ENCODE data around the gene CENPH.

CENPH gene

DNA sequence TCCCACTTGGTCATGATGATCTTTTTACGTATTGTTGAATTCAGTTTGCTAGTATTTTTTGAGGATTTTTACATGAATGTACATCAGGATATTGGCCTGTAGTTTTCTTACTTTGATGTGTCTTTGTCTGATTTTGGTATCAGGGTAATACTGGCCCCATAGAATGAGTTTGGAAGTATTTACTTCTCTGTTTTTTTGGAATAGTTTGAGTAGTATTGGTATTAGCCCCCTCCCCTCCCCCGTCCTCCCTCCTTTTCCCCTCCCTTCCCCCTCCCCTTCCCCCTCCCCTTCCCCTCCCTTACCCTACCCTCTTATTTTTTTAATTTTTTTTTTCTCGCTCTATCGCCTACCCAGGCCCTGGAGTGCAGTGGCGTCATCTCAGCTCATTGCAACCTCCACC is 55.6 kb downstream of the CENPH start:
- H3K27ac ChIP-seq (replicated peaks; ENCODE audit: low read length) = no peak overlapping the region
- H2AFZ ChIP-seq (ENCODE audit: low read length) = no peak overlapping the region
- no peaks in the 10 kb centered on the region for H3K79me1 ChIP-seq (ENCODE audit: low read depth, low read length)
- H3K36me3 ChIP-seq (replicated peaks in 1 of 2; ENCODE audit: control insufficient read depth in 2 of 2, insufficient read depth in 2 of 2, low read length in 2 of 2) = peaks cover 0 to 19% of the 10 kb centered on the region in 2 donors
- no peak for DNase-seq (ENCODE audit: low spot score)
- no peak overlapping the region for H4K8ac ChIP-seq (ENCODE audit: low read depth, low read length)
- no peak overlapping the region for H4K91ac ChIP-seq (ENCODE audit: low read depth, low read length, poor library complexity)
- H2AK5ac ChIP-seq (ENCODE audit: low read depth, low read length) = no peak overlapping the region
- H3K4me1 ChIP-seq (ENCODE audit: control insufficient read depth in 2 of 2, insufficient read depth in 1 of 2, low read depth in 1 of 2, low read length in 2 of 2) = no peaks in the 10 kb centered on the region
- no peak overlapping the region for H2BK120ac ChIP-seq (ENCODE audit: low read depth, low read length)
- no peak overlapping the region for H3K9ac ChIP-seq (ENCODE audit: low read depth, low read length, poor library complexity)
- H3K9me3 ChIP-seq (replicated peaks in 1 of 2; ENCODE audit: control insufficient read depth in 2 of 2, insufficient read depth in 1 of 2, low read depth in 1 of 2, low read length in 2 of 2) = peaks cover 0 to 12% of the 10 kb centered on the region in 2 donors
- no peaks in the 10 kb centered on the region for H3K27me3 ChIP-seq (ENCODE audit: control insufficient read depth in 3 of 3, insufficient read depth in 3 of 3, low read depth in 1 of 3, low read length in 3 of 3)
- H3K4me2 ChIP-seq (ENCODE audit: insufficient read depth, low read length, poor library complexity, severe bottlenecking) = no peak overlapping the region
- no peak overlapping the region for H2BK12ac ChIP-seq (ENCODE audit: low read length)
- no peak overlapping the region for H3K23ac ChIP-seq (ENCODE audit: low read depth, low read length, poor library complexity)
- no peak overlapping the region for H2BK5ac ChIP-seq (ENCODE audit: low read length)
- H3K18ac ChIP-seq (ENCODE audit: low read length) = no peak overlapping the region
- H2BK15ac ChIP-seq (ENCODE audit: low read length) = no peak overlapping the region
- H3K14ac ChIP-seq (ENCODE audit: low read length) = no peak overlapping the region
- H3K4me3 ChIP-seq (ENCODE audit: low read length in 2 of 2) = no peak overlapping the region
- WGBS, 2 donors (ENCODE audit: extremely low coverage in 2 of 2, insufficient read length in 2 of 2, insufficient replicate concordance in 1 of 2) = no CpG with 5 or more reads among the region's 5 CpGs
- no peak overlapping the region for H3K4ac ChIP-seq (ENCODE audit: low read length)

DNA sequence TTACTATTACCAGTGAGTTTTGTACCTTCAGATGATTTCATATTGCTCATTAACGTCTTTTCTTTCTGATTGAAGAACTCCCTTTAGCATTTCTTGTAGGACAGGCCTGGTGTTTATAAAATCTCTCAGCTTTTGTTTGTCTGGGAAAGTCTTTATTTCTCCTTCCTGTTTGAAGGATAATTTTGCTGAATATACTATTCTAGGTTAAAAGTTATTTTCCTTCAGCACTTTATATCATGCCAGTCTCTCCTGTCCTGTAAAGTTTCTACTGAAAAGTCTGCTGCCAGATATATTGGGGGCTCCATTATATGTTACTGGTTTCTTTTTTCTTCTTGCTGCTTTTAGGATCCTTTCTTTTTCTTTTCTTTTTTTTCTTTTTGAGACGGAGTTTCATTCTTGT is 58.6 kb downstream of the CENPH start:
- Histone ChIP-seq H2BK5ac (ENCODE audit: low read length) (no peak overlapping the region), H4K91ac (ENCODE audit: low read depth, low read length, poor library complexity) (no peak overlapping the region), H3K9ac (ENCODE audit: low read depth, low read length, poor library complexity) (no peak overlapping the region), H2AFZ (ENCODE audit: low read length) (no peak overlapping the region), H3K14ac (ENCODE audit: low read length) (no peak overlapping the region), H2BK12ac (ENCODE audit: low read length) (no peak overlapping the region), H3K18ac (ENCODE audit: low read length) (no peak overlapping the region), H3K4me1 (ENCODE audit: control insufficient read depth in 2 of 2, insufficient read depth in 1 of 2, low read depth in 1 of 2, low read length in 2 of 2) (no peaks in the 10 kb centered on the region), H2BK120ac (ENCODE audit: low read depth, low read length) (no peak overlapping the region), H3K23ac (ENCODE audit: low read depth, low read length, poor library complexity) (no peak overlapping the region), H2AK5ac (ENCODE audit: low read depth, low read length) (no peak overlapping the region), H3K4me2 (ENCODE audit: insufficient read depth, low read length, poor library complexity, severe bottlenecking) (no peak overlapping the region), H2BK15ac (ENCODE audit: low read length) (no peak overlapping the region), H3K9me3 (replicated peaks in 1 of 2; ENCODE audit: control insufficient read depth in 2 of 2, insufficient read depth in 1 of 2, low read depth in 1 of 2, low read length in 2 of 2) (peaks cover 0 to 2% of the 10 kb centered on the region in 2 donors), H3K27me3 (ENCODE audit: control insufficient read depth in 3 of 3, insufficient read depth in 3 of 3, low read depth in 1 of 3, low read length in 3 of 3) (no peaks in the 10 kb centered on the region), H3K27ac (replicated peaks; ENCODE audit: low read length) (no peak overlapping the region), H4K8ac (ENCODE audit: low read depth, low read length) (no peak overlapping the region), H3K36me3 (replicated peaks in 1 of 2; ENCODE audit: control insufficient read depth in 2 of 2, insufficient read depth in 2 of 2, low read length in 2 of 2) (peaks cover 0 to 9% of the 10 kb centered on the region in 2 donors), H3K4ac (ENCODE audit: low read length) (no peak overlapping the region), H3K79me1 (ENCODE audit: low read depth, low read length) (no peaks in the 10 kb centered on the region), H3K4me3 (ENCODE audit: low read length in 2 of 2) (no peak overlapping the region)
- no peak for DNase-seq (ENCODE audit: low spot score)
- WGBS, 2 donors (ENCODE audit: extremely low coverage in 2 of 2, insufficient read length in 2 of 2, insufficient replicate concordance in 1 of 2) = no CpG with 5 or more reads among the region's 2 CpGs

DNA sequence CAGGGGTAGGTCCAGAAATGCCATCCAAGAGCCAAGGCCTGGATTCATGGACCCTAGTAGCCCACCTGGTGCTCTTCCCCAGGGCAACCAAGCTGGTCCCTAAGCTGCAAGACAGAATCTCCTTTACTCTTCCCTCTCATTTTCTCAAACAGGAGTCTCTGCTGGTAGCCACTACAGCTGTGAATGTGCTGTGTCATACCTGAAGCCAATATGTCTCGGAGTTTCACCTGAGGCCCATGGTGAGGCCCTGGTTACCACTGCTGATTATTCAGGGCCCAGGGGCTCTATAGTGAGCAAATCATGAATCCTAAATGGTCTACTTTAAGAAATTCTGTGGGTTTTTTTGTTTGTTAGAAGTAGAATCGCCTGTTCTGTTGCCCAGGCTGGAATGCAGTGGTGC is 61.2 kb downstream of the CENPH start:
- no peak overlapping the region for H2BK5ac ChIP-seq (ENCODE audit: low read length)
- H3K27me3 ChIP-seq (ENCODE audit: control insufficient read depth in 3 of 3, insufficient read depth in 3 of 3, low read depth in 1 of 3, low read length in 3 of 3) = no peaks in the 10 kb centered on the region
- H3K27ac ChIP-seq (replicated peaks; ENCODE audit: low read length) = no peak overlapping the region
- no peak overlapping the region for H4K8ac ChIP-seq (ENCODE audit: low read depth, low read length)
- no peaks in the 10 kb centered on the region for H3K4me1 ChIP-seq (ENCODE audit: control insufficient read depth in 2 of 2, insufficient read depth in 1 of 2, low read depth in 1 of 2, low read length in 2 of 2)
- H3K9ac ChIP-seq (ENCODE audit: low read depth, low read length, poor library complexity) = no peak overlapping the region
- H4K91ac ChIP-seq (ENCODE audit: low read depth, low read length, poor library complexity) = no peak overlapping the region
- no peak overlapping the region for H3K4ac ChIP-seq (ENCODE audit: low read length)
- no peak overlapping the region for H3K23ac ChIP-seq (ENCODE audit: low read depth, low read length, poor library complexity)
- H3K4me3 ChIP-seq (ENCODE audit: low read length in 2 of 2) = no peak overlapping the region
- WGBS, 2 donors (ENCODE audit: extremely low coverage in 2 of 2, insufficient read length in 2 of 2, insufficient replicate concordance in 1 of 2) = no CpG with 5 or more reads among the region's 2 CpGs
- H2AK5ac ChIP-seq (ENCODE audit: low read depth, low read length) = no peak overlapping the region
- H2BK120ac ChIP-seq (ENCODE audit: low read depth, low read length) = no peak overlapping the region
- no peak overlapping the region for H2AFZ ChIP-seq (ENCODE audit: low read length)
- no peak overlapping the region for H2BK12ac ChIP-seq (ENCODE audit: low read length)
- H2BK15ac ChIP-seq (ENCODE audit: low read length) = no peak overlapping the region
- no peak overlapping the region for H3K18ac ChIP-seq (ENCODE audit: low read length)
- no peak overlapping the region for H3K4me2 ChIP-seq (ENCODE audit: insufficient read depth, low read length, poor library complexity, severe bottlenecking)
- H3K9me3 ChIP-seq (replicated peaks in 1 of 2; ENCODE audit: control insufficient read depth in 2 of 2, insufficient read depth in 1 of 2, low read depth in 1 of 2, low read length in 2 of 2) = no peaks in the 10 kb centered on the region
- H3K14ac ChIP-seq (ENCODE audit: low read length) = no peak overlapping the region
- DNase-seq (ENCODE audit: low spot score) = no peak
- no peaks in the 10 kb centered on the region for H3K79me1 ChIP-seq (ENCODE audit: low read depth, low read length)
- H3K36me3 ChIP-seq (replicated peaks in 1 of 2; ENCODE audit: control insufficient read depth in 2 of 2, insufficient read depth in 2 of 2, low read length in 2 of 2) = peaks cover 0 to 14% of the 10 kb centered on the region in 2 donors

DNA sequence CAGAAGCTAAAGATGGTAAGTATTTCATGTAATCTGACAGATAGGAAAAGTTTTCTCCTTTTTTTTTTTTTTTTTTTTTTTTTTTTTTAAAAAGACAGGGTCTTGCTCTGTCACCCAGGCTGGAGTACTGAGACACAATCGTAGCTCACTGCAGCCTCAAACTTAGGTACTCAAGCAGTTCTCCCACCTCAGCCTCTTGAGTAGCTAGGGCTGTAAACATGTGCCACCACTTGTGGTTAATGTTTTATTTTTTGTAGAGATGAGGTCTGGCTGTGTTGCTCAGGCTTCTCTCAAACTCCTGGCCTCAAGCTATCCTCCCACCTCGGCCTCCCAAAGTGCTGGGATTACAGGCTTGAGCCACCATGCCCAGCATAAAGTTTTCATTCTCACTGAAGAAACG is 63.1 kb downstream of the CENPH start:
- Histone ChIP-seq H3K79me1 (ENCODE audit: low read depth, low read length) (no peaks in the 10 kb centered on the region), H3K14ac (ENCODE audit: low read length) (no peak overlapping the region), H3K27ac (replicated peaks; ENCODE audit: low read length) (no peak overlapping the region), H3K18ac (ENCODE audit: low read length) (no peak overlapping the region), H2BK5ac (ENCODE audit: low read length) (no peak overlapping the region), H3K4ac (ENCODE audit: low read length) (no peak overlapping the region), H3K9ac (ENCODE audit: low read depth, low read length, poor library complexity) (no peak overlapping the region), H4K91ac (ENCODE audit: low read depth, low read length, poor library complexity) (no peak overlapping the region), H3K4me1 (ENCODE audit: control insufficient read depth in 2 of 2, insufficient read depth in 1 of 2, low read depth in 1 of 2, low read length in 2 of 2) (no peaks in the 10 kb centered on the region), H3K36me3 (replicated peaks in 1 of 2; ENCODE audit: control insufficient read depth in 2 of 2, insufficient read depth in 2 of 2, low read length in 2 of 2) (peaks cover 2 to 32% of the 10 kb centered on the region in 2 donors), H3K4me2 (ENCODE audit: insufficient read depth, low read length, poor library complexity, severe bottlenecking) (no peak overlapping the region), H2AK5ac (ENCODE audit: low read depth, low read length) (no peak overlapping the region), H4K8ac (ENCODE audit: low read depth, low read length) (no peak overlapping the region), H2BK15ac (ENCODE audit: low read length) (no peak overlapping the region), H3K27me3 (ENCODE audit: control insufficient read depth in 3 of 3, insufficient read depth in 3 of 3, low read depth in 1 of 3, low read length in 3 of 3) (no peaks in the 10 kb centered on the region), H2AFZ (ENCODE audit: low read length) (no peak overlapping the region), H2BK12ac (ENCODE audit: low read length) (no peak overlapping the region), H3K23ac (ENCODE audit: low read depth, low read length, poor library complexity) (no peak overlapping the region), H2BK120ac (ENCODE audit: low read depth, low read length) (no peak overlapping the region), H3K9me3 (replicated peaks in 1 of 2; ENCODE audit: control insufficient read depth in 2 of 2, insufficient read depth in 1 of 2, low read depth in 1 of 2, low read length in 2 of 2) (no peaks in the 10 kb centered on the region), H3K4me3 (ENCODE audit: low read length in 2 of 2) (no peak overlapping the region)
- DNase-seq (ENCODE audit: low spot score) = no peak
- WGBS, 2 donors (ENCODE audit: extremely low coverage in 2 of 2, insufficient read length in 2 of 2, insufficient replicate concordance in 1 of 2) = no CpG with 5 or more reads among the region's 3 CpGs

Data from neuronal stem cell (in vitro differentiated cells).